Left colon (tissue), 2 donors: ENCODE measurements around the gene TUBGCP4. TPM values are rescaled to one million over a fixed set of nuclear protein-coding genes. Genes with fewer than 3 reads are reported as not detected.
"Not testable (repeated sequence)": the region's sequence is repeated elsewhere in the genome, so short reads cannot be mapped to it uniquely, and the experiment has no call there.

ENCODE experiments used
- ATAC-seq: fragments of 200-7000 bp; cut with Tn5 transposase; one replicate; pipeline ENCODE4 v1.9.1; 2020; ENCODE audit warnings: mild to moderate bottlenecking, moderate library complexity
- DNase-seq, 2 donors: peaks; one replicate each; pipeline ENCODE4 v3.0.0-alpha.2; 2020
- intact Hi-C, 2 donors: fragments of 100-400 bp; cut with DNase I in 1 of 2; cut with micrococcal nuclease in 1 of 2; formaldehyde crosslinking; loops; one replicate each; pipeline versions ENCODE4 v1.11.2 to v1.14.0; 2022; cut with DNase I, micrococcal nuclease
- total RNA-seq, 2 donors: library from RNA; stranded (reverse); fragmentation: NEBNext Ultra II Directional; extraction: Animal tissue kit (Norgen Biotek cat#: 25700); gene quantifications; one replicate each; pipeline ENCODE4 v1.2.1, GENCODE V29; 2021
- donor health status: DM: no; HTN: no; CAD: no.
- donor health status: DM: yes; HTN: yes; CAD: no.

TUBGCP4 gene
- total RNA-seq, 2 donors from 2014 or later = 18.6 to 23.7 TPM

DNA sequence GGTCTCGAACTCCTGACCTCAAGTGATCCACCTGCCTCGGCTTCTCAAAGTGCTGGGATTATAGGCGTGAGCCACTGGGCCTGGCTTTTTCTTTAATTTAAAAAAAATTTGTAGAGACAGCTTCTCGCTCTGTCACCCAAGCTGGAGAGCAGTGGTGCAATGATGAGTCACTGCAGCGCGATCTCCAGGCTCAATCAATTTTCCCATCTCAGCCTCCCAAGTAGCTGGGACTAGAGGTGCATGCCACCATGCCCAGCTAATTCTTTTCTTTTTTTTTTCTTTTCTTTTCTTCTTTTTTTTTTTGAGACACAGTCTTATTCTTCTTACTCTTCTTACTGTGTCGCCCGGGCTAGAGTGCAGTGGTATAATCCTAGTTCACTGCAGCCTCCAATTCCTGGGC is 19.8 kb downstream of the TUBGCP4 start:
- ATAC-seq (no peak), DNase-seq (no peak)
- intact Hi-C loops = no loop called here

DNA sequence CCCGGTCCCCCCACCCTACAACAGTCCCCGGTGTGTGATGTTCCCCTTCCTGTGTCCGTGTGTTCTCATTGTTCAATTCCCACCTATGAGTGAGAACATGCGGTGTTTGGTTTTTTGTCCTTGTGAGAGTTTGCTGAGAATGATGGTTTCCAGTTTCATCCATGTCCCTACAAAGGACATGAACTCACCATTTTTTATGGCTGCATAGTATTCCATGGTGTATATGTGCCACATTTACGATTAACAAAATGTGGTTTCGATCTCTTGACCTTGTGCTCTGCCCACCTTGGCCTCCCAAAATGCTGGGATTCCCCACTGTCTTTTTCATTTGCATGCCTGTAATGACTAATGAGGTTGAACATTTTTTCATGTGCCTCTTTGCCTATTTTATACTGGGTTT is 22.7 kb downstream of the TUBGCP4 start:
- intact Hi-C loops, ATAC-seq, DNase-seq: not testable (repeated sequence)

DNA sequence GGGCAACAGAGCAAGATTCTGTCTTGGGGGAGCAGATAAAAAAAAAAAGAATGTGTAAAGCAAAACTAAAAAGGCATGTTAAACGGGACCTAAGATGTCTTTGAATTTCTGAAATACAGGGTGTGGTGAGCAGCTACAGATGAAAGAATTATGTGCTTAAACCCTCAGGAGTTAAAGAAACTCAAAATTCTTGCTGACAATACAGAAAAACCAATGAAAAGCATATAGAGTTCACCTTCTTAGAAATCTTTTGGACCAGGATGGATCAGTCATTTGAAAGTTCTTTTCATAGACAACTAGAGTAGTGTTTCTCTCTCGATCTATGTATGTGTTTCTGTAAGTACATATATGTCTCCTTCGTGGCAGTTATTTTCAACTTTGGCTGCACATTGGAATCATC is 31.4 kb downstream of the TUBGCP4 start:
- DNase-seq = no peak
- ATAC-seq = no peak
- intact Hi-C loops = no loop called here

DNA sequence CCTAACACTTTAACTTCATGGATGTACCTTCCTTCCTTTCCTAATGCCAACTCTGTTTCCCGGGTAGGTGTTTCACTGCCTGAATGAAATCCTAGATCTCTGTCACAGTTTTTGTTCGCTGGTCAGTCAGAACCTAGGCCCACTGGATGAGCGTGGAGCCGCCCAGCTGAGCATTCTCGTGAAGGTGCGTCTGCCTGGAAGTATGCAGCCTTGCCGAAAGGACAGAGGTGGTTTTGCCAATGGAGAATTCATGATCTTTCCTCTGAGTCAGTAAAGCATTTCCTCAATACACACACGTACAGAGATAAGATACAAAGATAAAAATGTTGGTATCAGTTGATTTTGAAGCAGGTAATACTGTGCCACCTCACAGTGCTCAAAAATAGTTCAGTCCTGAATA is 32.7 kb downstream of the TUBGCP4 start:
- no peak for ATAC-seq
- intact Hi-C loops = no loop called here
- DNase-seq = no peak

DNA sequence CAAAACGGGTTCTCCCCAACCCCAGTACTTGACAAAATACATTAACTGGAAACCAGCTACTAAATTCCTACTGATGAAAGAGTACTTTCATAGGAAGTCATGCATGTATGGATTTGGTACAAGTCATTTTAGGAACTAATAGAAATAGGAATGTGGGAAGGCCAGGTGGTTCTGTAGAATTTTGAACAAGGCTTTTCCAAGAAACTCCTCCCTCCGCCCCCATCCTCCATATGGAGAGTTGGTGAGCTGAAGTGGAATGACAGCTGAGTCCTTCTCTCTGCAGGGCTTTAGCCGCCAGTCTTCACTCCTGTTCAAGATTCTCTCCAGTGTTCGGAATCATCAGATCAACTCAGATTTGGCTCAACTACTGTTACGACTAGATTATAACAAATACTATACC is 33.2 kb downstream of the TUBGCP4 start:
- intact Hi-C loops = no loop called here
- no peak for DNase-seq
- no peak for ATAC-seq

DNA sequence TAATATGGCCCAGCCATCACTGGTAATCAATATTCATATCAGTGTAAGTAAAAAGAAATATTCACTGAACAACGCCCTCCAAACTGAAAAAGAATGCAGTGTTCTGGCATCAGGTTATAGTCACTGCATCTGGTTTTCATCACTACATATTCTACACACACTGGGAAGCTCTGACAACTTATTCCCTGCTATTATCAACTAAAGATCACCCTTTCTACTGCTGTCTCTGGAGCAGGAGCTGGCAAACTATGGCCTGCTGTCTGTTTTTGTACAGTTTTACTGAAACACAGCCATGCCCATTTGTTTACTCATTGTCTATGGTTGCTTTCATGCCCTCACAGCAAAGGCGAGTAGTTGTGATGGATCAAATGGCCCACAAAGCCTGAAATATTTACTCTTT is 35.3 kb downstream of the TUBGCP4 start:
- no peak for ATAC-seq
- intact Hi-C loops = no loop called here
- no peak for DNase-seq

DNA sequence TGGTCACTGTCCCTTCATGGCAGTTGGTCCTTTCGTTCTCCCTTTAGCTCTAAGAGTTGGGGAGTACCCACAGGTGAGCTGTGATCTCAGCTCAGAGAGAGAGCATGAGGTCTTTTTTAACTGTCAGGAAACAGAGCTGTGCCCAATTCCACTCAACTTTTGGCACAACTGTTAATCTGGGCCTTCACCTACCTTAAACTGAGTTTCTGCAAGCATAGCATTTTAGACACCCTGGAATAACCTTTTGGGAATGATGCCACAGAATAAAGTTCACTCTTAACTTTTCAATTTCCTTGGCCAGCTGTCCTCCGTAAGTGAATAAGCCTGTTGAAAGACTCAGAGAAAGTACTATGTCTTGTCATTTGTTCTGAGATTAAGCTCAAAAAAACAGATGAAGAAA is 35.9 kb downstream of the TUBGCP4 start:
- ATAC-seq = no peak
- DNase-seq = no peak
- intact Hi-C loops = no loop called here

DNA sequence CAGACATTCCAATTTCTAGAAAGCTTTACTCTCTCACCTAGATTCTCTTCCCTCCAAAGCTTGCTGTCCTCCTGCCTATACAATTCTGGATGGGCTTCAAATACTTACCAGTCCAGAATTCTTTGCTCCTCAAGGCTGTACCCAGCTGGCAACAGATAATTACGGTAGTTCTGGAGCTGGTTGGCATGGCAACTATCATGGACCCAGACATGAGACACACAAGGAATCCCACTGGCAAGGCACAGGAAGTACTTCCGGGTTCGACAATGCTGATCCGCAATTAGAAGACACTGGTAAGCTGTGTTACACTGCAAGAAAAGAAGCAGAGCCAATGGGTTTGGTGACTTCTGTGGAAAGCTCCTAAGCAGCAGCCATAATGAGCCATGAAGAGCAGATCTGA is 37.9 kb downstream of the TUBGCP4 start:
- ATAC-seq = no peak
- intact Hi-C loops = no loop called here
- DNase-seq = no peak

DNA sequence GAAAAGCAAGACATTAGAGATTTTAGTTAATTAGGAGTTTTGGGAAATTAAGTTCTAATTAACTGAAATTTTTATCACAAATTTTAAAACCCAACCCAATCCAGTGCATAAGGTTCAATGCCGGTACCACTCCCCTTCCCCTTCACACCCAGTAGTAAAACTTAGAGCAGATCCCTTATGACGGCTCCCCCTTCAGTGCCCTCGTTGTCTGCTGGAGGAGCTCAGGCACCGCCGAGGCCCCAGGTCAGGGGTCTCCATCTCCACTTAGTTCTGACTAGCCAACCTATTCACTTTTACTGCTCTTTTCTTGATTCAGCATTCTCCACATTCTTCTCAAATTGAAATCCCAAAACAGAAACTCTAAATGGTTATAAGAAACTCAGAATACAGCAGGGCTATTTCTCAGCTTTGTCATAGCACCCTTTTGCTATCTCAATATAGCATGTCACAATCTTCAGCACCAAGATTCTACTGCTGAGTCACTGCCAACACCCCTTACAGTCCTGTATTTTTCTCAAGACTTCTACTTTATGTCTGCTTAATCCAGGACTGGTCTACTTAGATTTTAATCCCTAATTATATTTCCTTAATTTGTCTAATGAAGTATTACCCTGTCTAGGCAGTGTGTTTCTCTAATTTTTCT is 39.8 kb downstream of the TUBGCP4 start:
- intact Hi-C loops = no loop called here
- no peak for DNase-seq
- ATAC-seq = no peak

DNA sequence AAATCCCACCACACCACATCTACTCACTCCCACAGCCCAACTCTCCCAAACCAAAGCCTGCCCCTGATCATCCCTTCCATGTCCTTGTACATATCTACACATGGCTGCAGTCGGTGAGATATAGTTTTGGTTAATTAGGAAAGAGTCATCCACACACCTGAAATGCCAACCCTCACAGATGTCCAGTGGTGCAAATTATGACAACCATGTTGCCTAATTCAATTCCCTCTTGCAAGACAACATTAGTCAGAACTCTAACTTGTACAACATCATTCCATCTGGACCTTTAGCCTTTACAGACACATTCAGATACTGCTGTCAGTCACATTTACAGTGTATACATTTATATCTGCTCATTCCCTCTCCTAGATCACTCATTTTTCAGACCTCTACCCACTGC is 41.2 kb downstream of the TUBGCP4 start:
- intact Hi-C loops = no loop called here
- no peak for ATAC-seq
- no peak for DNase-seq

DNA sequence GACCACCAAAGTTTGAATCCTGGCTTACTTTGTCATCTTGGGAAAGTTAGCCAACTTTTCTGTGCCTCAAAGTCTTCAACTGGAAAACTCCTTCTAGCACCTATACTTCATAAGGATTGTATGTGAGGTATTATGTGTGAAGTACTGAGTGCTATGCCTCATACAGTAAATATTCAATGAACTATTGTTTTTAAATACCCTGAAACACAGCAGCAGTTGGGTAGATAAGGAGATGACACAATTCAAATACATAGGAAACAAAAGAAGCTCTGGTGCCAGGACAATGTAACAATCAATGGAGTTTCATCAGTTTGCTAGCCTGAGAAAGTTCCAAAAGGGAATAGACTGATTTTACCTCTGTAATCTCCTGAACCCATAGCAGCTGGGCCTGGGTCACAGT is 43.3 kb downstream of the TUBGCP4 start:
- no peak for DNase-seq
- ATAC-seq = no peak
- intact Hi-C loops = no loop called here

DNA sequence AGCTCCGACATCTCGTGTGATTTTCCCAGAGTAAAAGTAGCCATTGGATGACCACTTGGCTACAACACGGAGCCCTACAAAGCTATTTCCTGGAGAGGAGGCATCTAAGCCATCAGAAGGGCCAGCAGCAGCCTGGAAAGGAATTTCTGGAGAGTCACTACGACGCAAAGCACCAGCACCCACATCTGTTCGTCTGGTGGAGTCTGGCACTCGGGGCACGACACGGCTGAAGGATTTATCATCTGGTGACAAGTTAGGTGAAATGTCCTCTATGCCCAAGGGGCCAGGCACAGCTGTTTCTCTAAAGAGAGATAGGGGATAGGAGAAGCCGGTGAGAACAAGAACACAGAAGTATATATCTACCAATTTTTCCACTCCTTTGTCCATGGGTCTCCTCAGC is 49.5 kb downstream of the TUBGCP4 start:
- no peak for ATAC-seq
- DNase-seq = no peak
- intact Hi-C loops = no loop called here

DNA sequence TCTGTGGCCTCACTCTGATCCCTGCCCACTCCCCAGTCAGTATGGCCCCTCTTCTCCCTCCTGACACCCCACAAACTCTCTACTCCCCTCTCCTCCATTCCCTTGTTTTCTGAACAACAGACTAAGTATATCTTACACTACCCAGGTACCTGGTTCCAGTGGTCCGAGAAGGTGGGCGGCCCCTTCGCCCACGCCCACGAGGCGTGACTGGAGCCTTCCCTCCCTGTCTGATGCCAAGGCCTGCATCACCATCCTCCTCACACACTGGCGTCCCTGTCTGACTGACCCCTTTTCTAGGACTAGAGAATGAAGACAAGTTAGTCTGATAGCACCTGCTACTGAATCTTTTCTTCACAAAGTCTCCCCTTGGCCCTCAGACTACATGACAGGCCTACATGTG is 50.0 kb downstream of the TUBGCP4 start:
- ATAC-seq (no peak), DNase-seq (no peak)
- intact Hi-C loops = no loop called here

DNA sequence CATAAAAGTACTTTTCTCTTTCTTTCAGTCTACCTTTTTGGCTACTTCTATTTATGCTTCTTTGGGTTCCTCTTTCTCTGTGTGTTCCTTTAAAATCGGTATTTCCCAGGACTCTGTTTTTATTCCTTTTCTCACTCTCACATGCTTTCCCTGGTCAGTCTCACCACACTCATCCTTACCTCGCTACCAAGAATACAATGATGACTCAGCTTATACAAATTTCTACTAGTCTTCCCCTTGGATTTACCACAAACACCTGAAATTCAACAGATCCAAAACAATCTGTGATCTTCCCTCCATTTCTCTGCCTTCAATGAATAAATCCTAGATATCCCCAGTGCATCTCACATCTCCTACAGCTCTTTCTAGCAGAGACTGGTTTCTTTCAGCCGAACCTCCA is 52.9 kb downstream of the TUBGCP4 start:
- ATAC-seq = no peak
- intact Hi-C loops = no loop called here
- DNase-seq = no peak

DNA sequence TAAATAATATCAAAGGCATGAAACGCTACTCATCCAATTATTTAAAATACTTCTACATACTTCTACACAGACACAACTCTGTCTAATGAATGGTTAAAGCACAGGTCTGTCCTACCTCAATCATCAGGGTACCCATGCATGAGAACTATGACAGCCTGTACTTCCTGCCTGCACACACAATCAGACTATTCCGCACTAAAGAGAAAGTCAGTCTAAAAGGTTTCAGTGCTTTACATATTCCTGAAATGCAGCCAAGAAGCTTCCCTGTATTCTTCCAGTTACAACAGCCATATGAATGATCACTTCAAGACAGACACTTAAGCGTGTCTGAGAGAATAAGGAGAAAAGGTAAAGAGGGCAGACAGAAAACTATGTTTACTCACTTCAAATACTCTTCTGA is 58.8 kb downstream of the TUBGCP4 start:
- DNase-seq = no peak
- intact Hi-C loops = no loop called here
- ATAC-seq = no peak

DNA sequence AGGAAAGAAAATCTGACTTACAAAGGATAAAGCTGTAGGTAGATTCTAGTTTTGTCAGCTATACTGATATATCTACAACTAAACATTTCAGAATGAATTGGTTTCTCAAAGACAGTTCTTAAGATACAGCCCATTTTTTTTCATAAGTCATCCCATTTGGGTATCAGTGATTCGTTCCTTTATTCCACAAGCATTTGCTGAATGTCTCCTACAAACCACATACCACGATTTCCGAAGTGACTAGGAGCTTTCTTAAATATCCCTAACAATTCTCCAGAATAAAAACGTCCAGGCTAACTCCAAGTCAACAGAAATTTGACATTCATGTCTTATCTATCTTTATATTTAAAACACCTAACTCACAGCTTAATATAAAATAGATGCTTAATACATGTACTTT is 62.3 kb downstream of the TUBGCP4 start:
- DNase-seq (no peak), ATAC-seq (no peak)
- intact Hi-C loops = no loop called here

DNA sequence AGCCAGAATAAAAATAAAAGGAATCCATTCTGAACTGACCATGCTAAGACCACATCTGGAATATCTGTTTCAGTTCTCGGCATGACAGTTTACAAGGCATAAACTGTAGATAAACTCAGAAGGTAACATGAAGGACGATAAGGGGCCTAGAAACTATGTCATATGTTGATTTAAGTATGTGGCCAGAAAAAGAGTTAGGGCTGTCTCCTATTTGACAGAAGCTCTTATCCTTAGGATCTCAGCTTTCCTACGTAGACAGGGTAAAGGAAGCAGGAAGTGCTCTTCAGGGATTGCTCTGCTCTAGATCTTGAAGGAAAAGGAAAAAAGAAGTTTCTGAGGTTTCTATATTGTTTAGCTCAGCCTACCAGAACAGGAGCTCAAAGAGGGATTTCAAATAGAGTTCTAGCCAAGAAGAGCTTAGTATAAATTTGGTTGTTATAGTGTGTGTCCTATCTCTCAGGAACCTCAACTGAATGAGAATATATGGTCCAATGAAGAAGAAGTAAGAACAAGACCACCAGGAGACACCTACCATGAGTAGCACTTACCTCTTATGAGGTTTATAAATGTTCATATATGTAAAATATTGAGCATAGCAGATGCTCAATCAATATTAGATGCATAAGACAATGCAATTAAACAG is 62.9 kb downstream of the TUBGCP4 start:
- intact Hi-C loops = no loop called here
- no peak for ATAC-seq

DNA sequence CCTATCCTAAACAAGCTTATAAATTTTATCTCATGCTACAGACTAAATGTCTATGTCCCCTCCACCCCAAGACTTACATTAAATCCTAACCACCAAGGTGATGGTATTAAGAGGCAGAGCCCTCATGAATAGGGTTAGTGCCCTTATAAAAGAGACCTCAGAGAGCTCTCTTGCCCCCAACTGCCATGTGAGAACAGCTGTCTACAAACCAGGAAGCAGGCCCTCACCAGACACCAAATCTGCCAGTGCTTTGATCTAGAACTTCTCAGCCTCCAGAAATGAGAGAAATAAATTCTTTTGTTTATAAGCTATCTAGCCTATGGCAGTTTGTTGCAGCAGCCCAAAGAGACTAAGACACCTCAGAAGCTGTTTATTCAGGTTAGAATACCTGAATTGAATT is 63.5 kb downstream of the TUBGCP4 start:
- no peak for ATAC-seq
- intact Hi-C loops = no loop called here
- DNase-seq = no peak

More for the DNA sequence above, 62.9 kb downstream of the TUBGCP4 start:
- no peak for DNase-seq

DNA sequence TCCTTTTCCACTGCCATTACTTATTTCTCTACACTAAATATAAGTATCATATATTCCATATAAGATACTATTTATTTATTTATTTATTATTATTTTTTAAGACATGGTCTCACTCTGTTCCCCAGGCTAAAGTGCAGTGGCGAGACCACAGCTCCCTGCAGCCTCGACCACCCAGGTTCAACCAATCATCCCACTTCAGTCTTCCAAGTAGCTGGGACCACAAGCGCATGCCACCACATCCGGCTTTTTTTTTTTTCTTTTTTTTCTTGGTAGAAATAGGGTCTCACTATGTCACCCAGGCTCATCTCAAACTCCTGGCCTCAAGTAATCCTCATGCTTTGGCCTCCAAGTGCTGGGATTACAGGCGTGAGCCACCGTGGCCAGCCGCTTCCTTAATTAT is 65.5 kb downstream of the TUBGCP4 start:
- DNase-seq (no peak), ATAC-seq (no peak)
- intact Hi-C loops = no loop called here

DNA sequence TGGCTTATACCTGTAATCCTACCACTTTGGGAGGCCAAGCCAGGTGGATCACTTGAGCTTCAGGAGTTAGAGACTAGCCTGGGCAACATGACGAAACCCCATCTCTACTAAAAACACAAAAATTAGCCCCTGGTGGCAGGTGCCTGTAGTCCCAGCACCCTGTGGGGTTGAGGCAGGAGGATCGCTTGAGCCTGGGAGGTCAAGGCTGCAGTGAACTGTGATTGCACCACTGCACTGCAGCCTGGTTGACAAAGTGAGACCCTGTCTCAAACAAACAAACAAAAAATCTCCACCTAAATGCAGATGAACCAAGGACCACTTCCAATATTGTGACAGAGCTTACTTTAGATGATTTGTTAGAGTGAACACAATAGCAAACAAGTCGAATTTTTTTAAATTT is 68.4 kb downstream of the TUBGCP4 start:
- intact Hi-C loops = no loop called here
- ATAC-seq = no peak
- no peak for DNase-seq

DNA sequence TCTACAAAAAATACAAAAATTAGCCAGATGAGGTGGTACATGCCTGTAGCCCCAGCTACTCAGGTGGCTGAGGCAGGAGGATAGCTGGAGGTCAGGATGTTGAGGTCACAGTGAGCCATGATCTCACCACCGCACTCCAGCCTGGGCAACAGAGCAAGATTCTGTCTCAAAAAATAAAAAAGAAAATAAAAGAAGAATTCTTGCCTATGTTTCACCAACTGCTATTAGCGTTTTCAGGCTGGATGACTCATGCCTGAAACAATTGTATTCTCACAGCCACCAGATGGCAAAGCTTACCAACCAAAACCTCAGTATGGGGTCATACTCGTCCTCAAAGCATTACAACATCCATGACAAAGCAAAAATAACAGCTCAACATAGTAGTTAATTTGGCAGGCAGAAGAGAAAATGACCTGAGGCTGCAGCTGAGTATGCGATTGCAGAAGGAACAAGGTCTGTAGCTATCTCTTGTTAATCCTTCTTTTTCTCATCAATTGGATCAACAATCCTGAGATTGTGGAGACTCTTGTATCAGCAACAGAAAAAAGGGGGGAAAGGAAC is 69.9 kb downstream of the TUBGCP4 start:
- ATAC-seq (peak; percentile 70), DNase-seq (peak in 1 of 2 donors; percentile 29)
- intact Hi-C loops = no loop called here
